Measurements from ENCODE around the gene ANXA11.

Gene ANXA11

DNA sequence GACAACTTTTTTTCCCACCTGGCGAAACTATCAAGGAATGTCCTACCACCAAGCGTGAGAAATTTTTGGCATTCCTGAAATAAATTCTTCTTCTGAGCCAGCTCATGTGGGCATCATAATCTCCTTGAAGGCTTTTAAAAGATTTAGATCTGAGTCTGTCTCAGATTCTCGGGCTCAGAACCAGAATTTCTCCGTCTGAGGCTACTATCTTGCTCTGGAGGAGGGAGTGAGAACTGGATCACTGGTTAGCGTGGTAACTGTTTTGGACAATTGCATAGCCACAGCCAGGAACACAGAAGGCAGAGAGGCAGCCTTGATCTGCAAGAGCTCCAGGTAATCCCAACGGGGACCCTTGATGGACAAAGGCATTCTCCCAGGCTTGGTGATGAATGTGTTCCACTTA is 73.8 kb downstream of the ANXA11 start:
- Histone ChIP-seq H2AFZ (ENCODE audit: low read length) (no peak overlapping the region), H3K4me3 (ENCODE audit: low read depth, low read length, poor library complexity, severe bottlenecking) (no peak overlapping the region)

DNA sequence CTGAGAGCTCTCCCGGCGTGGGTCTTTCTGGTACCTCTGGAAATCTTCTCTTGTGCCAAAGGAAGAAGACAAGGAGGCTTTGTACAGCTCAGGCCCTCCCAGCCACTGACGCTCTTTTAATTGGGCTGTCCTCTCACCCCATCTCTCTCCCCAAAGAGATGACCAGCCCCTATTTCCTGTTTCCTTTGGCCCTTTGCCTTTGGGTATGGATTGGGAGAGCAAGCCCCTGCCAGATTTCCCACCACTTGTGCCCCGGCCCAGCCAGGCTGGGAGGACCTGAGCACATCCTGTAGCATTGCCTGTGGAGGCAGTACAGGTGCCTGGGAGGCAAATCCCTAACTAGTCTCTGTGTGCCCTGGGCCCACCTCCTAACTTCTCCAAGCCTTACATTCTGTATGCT is 78.5 kb downstream of the ANXA11 start:
- Histone ChIP-seq H3K4me2 (ENCODE audit: low read length) (no peak overlapping the region), H2AFZ (ENCODE audit: low read length) (no peak overlapping the region)
- TF ChIP-seq, protein P1, sequence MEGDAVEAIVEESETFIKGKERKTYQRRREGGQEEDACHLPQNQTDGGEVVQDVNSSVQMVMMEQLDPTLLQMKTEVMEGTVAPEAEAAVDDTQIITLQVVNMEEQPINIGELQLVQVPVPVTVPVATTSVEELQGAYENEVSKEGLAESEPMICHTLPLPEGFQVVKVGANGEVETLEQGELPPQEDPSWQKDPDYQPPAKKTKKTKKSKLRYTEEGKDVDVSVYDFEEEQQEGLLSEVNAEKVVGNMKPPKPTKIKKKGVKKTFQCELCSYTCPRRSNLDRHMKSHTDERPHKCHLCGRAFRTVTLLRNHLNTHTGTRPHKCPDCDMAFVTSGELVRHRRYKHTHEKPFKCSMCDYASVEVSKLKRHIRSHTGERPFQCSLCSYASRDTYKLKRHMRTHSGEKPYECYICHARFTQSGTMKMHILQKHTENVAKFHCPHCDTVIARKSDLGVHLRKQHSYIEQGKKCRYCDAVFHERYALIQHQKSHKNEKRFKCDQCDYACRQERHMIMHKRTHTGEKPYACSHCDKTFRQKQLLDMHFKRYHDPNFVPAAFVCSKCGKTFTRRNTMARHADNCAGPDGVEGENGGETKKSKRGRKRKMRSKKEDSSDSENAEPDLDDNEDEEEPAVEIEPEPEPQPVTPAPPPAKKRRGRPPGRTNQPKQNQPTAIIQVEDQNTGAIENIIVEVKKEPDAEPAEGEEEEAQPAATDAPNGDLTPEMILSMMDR (IDR thresholded peaks at IDR 0.05; ENCODE audit: low read length) = no peak
- TF ChIP-seq EZH2 (IDR thresholded peaks at IDR 0.05; ENCODE audit: borderline replicate concordance, low read length) = no peak

More for the DNA sequence above, 73.8 kb downstream of the ANXA11 start:
- Histone ChIP-seq H3K79me2 (ENCODE audit: insufficient read depth, low read length) (no peaks in the 10 kb centered on the region), H3K4me2 (ENCODE audit: low read length) (no peak overlapping the region), H4K20me1 (ENCODE audit: insufficient read depth, low read length) (no peaks in the 10 kb centered on the region), H3K27me3 (ENCODE audit: insufficient read depth, low read length) (no peaks in the 10 kb centered on the region), H3K36me3 (ENCODE audit: insufficient read depth, low read length) (no peaks in the 10 kb centered on the region), H3K9ac (ENCODE audit: low read length) (no peak overlapping the region), H3F3A (ENCODE audit: insufficient read depth, low read length) (no peaks in the 10 kb centered on the region), H3K4me1 (ENCODE audit: insufficient read depth, low read length, severe bottlenecking) (no peaks in the 10 kb centered on the region), H3K9me2 (ENCODE audit: low read depth, low read length) (no peaks in the 10 kb centered on the region), H3K27ac (ENCODE audit: low read depth, low read length, poor library complexity, severe bottlenecking) (no peak overlapping the region), H3K9me3 (ENCODE audit: low read length) (no peaks in the 10 kb centered on the region)
- TF ChIP-seq, protein P1 (IDR thresholded peaks at IDR 0.05; ENCODE audit: low read length) = no peak
- no peak for TF ChIP-seq EZH2 (IDR thresholded peaks at IDR 0.05; ENCODE audit: borderline replicate concordance, low read length)

DNA sequence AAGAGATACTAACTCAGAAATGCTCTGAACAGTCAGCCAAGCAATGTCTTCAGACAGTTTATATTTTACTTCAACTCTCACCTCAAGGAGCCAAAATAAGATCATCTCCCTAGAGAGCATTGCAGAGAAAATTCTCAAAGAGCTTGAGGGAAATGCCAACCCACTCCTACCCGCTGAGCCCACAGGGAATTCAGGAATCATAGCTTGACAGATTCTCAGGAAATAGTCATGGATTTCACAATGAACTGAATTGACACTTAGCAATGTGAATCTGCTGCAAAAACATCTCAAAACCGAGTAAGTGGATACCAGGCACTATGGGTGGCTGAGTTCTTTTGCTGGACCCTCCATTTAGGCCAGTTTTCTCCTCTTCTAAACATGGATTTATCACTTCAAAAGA is 82.6 kb downstream of the ANXA11 start:
- no peaks in the 10 kb centered on the region for H3K9me2 ChIP-seq (ENCODE audit: low read depth, low read length)
- no peaks in the 10 kb centered on the region for H3K27me3 ChIP-seq (ENCODE audit: insufficient read depth, low read length)
- no peaks in the 10 kb centered on the region for H3K9me3 ChIP-seq (ENCODE audit: low read length)
- H3K9ac ChIP-seq (ENCODE audit: low read length) = no peak overlapping the region
- no peak overlapping the region for H3K4me3 ChIP-seq (ENCODE audit: low read depth, low read length, poor library complexity, severe bottlenecking)
- H3F3A ChIP-seq (ENCODE audit: insufficient read depth, low read length) = no peaks in the 10 kb centered on the region
- TF ChIP-seq EZH2 (IDR thresholded peaks at IDR 0.05; ENCODE audit: borderline replicate concordance, low read length) = no peak
- TF ChIP-seq, protein P1 (IDR thresholded peaks at IDR 0.05; ENCODE audit: low read length) = no peak
- no peaks in the 10 kb centered on the region for H3K36me3 ChIP-seq (ENCODE audit: insufficient read depth, low read length)
- H3K4me2 ChIP-seq (ENCODE audit: low read length) = no peak overlapping the region
- H3K79me2 ChIP-seq (ENCODE audit: insufficient read depth, low read length) = no peaks in the 10 kb centered on the region
- no peak overlapping the region for H2AFZ ChIP-seq (ENCODE audit: low read length)
- no peaks in the 10 kb centered on the region for H4K20me1 ChIP-seq (ENCODE audit: insufficient read depth, low read length)
- H3K27ac ChIP-seq (ENCODE audit: low read depth, low read length, poor library complexity, severe bottlenecking) = no peak overlapping the region
- no peaks in the 10 kb centered on the region for H3K4me1 ChIP-seq (ENCODE audit: insufficient read depth, low read length, severe bottlenecking)

More for the DNA sequence above, 78.5 kb downstream of the ANXA11 start:
- H3K4me1 ChIP-seq (ENCODE audit: insufficient read depth, low read length, severe bottlenecking) = no peaks in the 10 kb centered on the region
- no peak overlapping the region for H3K4me3 ChIP-seq (ENCODE audit: low read depth, low read length, poor library complexity, severe bottlenecking)
- no peak overlapping the region for H3K27ac ChIP-seq (ENCODE audit: low read depth, low read length, poor library complexity, severe bottlenecking)
- H4K20me1 ChIP-seq (ENCODE audit: insufficient read depth, low read length) = no peaks in the 10 kb centered on the region
- H3K36me3 ChIP-seq (ENCODE audit: insufficient read depth, low read length) = no peaks in the 10 kb centered on the region
- H3K27me3 ChIP-seq (ENCODE audit: insufficient read depth, low read length) = no peaks in the 10 kb centered on the region
- H3K9me2 ChIP-seq (ENCODE audit: low read depth, low read length) = no peaks in the 10 kb centered on the region
- no peak overlapping the region for H3K9ac ChIP-seq (ENCODE audit: low read length)
- H3F3A ChIP-seq (ENCODE audit: insufficient read depth, low read length) = no peaks in the 10 kb centered on the region
- no peaks in the 10 kb centered on the region for H3K9me3 ChIP-seq (ENCODE audit: low read length)
- H3K79me2 ChIP-seq (ENCODE audit: insufficient read depth, low read length) = no peaks in the 10 kb centered on the region

Data from OCI-LY1 (cell line).